Activated CD8-positive, alpha-beta memory T cell treated with anti-CD3 and anti-CD28 coated beads, Interleukin-2, amount 50 U/mL, for 1 hour (primary cell): ENCODE results near the gene PRX.
A peak's percentile ranks its signal among the peaks of the same experiment; 100 is the strongest.
"Not testable (repeated sequence)": the region's sequence is repeated elsewhere in the genome, so short reads cannot be mapped to it uniquely, and the experiment has no call there.

Experiments used
- DNase-seq: peaks from one replicate; pipeline ENCODE4 v3.0.0-alpha.2; 2020; ENCODE audit errors: extremely low read depth

PRX gene, protein sequence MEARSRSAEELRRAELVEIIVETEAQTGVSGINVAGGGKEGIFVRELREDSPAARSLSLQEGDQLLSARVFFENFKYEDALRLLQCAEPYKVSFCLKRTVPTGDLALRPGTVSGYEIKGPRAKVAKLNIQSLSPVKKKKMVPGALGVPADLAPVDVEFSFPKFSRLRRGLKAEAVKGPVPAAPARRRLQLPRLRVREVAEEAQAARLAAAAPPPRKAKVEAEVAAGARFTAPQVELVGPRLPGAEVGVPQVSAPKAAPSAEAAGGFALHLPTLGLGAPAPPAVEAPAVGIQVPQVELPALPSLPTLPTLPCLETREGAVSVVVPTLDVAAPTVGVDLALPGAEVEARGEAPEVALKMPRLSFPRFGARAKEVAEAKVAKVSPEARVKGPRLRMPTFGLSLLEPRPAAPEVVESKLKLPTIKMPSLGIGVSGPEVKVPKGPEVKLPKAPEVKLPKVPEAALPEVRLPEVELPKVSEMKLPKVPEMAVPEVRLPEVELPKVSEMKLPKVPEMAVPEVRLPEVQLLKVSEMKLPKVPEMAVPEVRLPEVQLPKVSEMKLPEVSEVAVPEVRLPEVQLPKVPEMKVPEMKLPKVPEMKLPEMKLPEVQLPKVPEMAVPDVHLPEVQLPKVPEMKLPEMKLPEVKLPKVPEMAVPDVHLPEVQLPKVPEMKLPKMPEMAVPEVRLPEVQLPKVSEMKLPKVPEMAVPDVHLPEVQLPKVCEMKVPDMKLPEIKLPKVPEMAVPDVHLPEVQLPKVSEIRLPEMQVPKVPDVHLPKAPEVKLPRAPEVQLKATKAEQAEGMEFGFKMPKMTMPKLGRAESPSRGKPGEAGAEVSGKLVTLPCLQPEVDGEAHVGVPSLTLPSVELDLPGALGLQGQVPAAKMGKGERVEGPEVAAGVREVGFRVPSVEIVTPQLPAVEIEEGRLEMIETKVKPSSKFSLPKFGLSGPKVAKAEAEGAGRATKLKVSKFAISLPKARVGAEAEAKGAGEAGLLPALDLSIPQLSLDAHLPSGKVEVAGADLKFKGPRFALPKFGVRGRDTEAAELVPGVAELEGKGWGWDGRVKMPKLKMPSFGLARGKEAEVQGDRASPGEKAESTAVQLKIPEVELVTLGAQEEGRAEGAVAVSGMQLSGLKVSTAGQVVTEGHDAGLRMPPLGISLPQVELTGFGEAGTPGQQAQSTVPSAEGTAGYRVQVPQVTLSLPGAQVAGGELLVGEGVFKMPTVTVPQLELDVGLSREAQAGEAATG (N-terminal part only)

DNA sequence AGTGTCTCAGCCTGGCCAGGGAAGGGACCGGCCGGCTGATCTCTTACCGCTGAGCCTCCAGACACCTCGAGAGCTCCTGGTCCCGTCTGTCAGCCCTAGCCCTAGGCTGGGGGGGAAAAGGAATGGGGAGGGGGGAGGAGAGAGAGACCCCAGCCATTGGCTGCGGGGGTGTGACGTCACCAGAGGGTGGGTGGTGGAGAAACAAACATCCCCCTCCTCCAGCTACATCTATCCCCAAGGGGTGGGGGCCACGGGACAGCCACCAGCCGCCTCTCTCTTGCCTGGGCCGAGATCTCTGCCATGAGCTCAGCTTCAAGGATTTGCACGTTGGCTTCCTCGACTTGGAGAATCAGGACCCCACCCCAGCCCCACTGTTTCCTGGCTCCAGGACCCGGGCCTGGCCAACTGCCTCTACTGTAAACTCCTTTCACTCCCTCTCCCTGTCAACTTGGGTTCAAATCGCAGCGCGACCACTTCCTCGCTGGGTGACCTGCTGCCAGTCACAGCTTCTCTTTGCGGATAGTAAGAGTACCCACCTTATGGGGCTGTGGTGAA is at the start of gene PRX:
TSS of gene PRX (minus strand) at position 88 of the 555 bp plus-strand sequence. CDS start 5,446 bp downstream, outside the sequence.
- DNase-seq, result no peak

DNA sequence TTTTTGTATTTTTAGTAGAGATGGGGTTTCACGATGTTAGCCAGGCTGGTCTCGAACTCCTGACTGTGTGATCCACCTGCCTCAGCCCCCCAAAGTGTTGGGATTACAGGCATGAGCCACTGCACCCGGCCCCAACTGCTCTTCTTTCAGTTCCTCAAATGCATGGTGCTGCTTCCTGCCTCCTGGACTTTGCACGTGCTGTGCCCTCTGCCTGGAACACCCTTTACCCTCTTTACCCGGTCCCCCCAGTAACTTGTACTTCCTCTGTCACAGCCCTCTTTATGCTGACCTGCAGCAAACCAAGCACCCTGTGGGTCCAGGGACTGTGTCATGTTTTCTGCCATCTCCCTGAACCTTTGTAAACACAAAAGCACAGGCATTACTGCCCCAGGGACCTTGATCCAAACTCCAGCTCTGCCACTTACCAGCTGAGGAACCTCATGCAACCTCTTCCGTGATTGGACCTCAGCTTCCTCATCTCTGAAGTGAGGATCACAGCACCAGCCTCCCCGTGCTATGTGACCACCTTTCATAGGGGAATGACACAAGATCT is 48.6 kb upstream of the PRX start:
- no peak for DNase-seq

DNA sequence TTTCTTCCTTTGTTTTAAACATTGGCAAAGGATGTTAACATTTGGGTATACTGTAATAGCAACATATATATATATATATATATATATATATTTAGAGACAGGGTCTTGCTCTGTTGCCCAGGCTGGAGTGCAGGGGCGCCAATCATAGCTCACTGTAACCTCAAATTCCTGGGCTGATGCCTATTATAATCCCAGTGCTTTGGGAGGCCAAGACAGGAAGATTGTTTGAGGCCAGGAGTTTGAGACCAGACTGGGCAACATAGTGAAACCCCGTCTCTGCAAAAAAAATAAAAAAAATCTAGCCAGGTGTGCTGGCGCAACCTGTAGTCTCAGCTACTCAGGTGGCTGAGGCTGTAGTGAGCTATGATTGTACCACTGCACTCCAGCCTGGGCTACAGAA is 47.0 kb upstream of the PRX start:
- no peak for DNase-seq

DNA sequence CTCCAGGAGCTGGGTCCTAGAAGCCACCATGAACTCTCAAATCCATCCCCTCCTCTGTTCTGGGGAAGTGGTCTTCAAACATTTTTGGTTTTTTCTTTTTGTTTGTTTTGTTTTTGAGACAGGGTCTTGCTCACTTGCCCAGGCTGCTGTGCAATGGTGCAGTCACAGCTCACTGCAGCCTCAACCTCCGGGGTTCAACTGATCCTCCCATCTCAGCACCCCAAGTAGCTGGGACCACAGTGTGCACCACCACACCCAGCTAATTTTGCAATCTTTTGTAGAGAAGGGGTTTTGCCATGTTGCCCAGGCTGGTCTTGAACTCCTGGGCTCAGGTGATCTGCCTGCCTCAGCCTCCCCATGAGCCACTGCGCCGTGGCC is 45.4 kb upstream of the PRX start:
- no peak for DNase-seq

DNA sequence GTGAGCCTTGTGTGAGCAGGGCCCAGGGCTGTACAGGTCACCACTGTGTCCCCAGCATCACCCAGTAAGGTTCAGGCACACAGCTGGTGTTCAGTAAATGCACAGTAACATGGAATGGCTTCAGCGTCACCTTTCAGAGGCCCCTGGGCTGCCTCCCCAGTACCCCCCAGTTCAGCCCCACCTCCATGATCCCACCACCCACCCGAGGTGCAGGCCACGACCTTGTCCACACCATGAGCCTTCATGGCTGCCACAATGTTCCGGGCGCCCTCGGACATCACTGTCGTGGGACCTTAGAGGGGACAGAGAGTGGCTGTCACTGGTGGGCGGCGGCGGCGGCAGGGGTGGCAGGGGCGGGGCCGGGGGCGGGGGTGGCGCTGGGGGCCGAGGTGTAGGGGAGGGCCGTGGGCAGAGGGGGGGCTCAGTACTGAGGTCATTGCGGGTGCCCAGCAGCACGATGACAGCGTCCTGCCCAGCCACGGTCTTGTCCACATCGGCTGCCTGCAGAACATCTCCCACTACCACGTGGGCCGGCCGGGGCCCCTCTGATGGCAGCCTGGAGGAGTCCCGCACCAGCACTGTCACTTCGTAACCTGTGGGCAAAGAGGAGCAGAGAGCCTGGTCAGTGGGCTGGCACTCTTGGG is 44.9 kb upstream of the PRX start:
- no peak for DNase-seq

DNA sequence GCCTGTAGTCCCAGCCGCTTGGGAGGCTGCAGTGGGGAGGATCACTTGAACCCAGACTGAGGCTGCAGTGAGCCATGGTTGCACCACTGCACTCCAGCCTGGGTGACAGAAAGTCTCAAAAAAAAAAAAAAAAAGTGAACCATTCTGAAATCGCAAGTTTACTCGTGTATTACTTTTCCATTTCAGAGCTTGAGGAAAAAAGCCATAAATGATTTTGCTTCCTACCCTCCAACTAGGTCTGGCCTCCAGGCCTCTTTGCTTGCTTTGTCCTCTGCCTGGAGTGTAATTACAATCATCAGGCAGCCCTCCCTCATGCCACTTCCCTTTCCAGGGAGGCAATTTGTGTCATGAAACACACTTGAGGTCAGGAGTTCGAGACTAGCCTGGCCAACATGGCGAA is 43.9 kb upstream of the PRX start:
- no peak for DNase-seq

DNA sequence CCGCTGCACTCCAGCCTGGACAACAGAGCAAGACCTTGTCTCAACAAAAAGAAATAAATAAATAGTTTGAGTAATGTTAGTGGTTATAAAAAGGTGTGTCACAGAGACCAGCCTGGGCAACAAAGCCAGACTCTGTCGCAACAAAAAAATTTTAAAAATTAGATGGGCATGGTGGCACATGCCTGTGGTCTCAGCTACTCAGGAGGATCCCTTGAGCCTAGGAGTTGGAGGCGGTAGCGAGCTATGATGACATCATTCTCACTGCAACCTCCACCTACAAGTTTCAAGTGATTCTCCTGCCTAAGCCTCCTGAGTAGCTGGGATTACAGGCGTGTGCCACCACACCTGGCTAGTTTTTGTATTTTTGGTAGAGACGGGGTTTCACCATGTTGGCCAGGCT is 40.8 kb upstream of the PRX start:
- DNase-seq, result not testable (repeated sequence)

DNA sequence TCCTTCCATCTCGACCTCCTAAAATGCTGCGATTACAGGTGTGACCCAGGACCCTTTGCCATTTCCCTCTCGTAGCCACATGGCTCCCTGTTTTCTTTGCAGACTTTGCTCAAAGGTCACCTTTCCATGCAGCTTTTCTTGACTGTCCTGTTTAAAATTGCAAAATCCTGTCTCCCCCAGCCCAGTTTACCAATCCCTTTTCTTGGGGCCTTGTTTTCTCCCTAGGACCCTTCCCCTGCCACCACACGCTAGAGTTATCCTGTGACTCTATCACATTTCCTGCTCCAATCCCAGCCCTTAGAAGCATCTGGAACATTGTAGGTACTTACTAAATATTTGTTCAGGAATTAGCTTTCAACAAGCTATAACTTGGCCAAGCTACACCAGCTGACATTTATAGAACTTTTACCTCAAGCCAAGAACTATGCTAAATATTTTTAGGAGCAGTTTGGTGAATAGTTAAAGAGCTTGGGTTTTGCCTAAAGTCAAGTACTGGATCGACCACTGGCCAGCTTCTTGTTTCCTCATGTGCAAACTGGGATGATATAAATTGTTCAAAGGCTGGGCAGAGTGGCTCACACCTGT is 40.1 kb upstream of the PRX start:
- DNase-seq, result no peak

DNA sequence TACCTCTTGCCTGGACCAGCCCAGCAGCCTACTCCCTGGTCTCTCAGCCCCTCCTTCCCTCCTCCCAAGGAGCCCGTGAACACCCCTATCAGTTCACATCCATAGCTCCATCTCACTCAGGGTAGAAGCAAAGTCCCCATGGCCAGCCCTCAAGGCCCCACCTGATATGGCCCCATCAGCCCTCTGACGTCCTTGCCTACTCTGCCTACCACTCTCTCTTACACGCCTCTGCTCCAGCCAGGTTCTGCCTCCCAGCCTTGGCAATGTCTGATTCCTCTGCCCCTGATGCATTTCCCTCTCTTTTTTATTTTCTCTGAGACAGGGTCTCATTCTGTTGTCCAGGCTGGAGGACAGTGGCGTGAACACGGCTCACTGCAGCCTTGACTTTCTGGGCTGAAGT is 38.8 kb upstream of the PRX start:
- DNase-seq, result no peak

DNA sequence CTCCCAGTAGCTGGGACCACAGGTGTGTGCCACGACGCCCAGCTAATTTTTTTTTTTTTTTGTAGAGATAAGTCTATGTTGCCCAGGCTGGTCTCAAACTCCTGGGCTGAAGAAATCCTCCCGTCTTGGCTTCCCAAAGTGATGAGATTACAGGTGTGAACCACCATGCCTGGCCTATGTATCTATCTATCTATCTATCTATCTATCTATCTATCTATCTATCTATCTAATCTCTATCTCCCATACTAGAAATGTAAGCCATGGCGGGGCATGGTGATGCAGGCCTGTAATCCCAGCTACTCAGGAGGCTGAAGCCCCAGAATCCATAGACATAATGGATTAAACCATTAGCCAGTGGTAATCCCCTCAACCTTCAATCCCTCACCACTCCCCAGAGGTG is 37.5 kb upstream of the PRX start:
- DNase-seq, result no peak

DNA sequence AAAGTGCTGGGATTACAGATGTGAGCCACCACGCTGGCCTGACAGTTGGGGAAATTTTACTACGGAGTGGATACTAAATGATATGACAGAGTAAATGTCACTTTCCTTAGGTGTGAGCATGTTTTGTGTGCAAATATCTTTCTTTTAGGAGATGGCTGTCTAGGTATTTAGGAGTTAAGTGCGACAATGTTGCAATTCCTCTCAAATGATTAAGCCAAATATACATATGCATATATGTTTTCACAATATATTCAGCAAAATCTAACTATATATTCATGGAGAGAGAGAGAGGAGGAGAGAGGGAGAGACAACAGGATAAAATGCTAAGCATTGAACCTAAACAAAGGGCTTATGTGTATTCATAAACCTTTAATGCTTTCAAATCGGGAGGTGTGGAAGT is 36.3 kb upstream of the PRX start:
- no peak for DNase-seq

DNA sequence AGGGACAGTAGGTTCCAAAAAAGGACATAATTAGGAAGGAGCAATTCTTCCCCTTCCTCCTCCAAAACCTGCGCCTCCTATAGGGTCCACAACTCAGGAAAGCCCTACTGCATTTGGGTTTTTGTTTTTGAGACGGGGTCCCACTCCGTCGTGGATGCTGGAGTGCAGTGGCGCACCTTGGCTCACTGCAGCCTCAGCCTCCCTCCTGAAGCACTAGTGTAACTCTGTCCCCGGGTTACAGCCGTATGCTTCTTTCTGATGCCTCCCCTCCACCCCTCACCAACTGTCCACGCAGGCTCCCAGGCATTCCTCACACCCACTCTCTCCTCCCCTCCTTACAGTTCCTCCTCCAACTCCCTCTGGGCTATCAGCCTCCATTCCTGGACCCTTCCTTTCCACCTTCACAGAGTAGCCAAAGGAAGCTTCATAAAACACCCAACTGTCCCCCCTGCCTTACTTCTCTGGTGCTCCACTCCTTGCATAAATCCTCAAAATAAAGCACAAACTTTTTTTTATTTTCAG is 33.1 kb upstream of the PRX start:
- no peak for DNase-seq

DNA sequence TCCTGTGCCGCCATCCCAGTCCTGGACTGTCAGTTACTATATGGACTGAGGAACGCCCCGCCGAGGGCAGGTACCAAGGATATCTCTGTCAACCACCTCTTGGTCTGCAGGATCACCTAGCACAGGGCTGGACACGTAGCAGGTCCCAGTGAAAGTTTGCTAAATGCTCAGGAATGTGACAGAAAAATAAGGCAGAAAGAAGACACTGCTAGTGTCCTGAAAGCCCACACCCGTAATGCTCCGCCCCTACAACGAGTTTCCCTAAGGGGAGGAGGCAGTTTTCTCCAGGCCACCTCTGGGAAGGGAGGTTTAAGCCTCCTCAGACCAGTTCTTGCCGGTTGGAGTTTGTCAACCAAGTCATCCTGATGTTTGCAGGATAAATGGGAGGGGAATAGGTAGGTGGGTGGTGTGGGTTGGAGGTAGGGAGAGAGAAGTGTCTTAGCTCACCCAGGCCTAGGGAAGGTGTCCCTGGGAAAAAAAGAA is 32.6 kb upstream of the PRX start:
- no peak for DNase-seq

DNA sequence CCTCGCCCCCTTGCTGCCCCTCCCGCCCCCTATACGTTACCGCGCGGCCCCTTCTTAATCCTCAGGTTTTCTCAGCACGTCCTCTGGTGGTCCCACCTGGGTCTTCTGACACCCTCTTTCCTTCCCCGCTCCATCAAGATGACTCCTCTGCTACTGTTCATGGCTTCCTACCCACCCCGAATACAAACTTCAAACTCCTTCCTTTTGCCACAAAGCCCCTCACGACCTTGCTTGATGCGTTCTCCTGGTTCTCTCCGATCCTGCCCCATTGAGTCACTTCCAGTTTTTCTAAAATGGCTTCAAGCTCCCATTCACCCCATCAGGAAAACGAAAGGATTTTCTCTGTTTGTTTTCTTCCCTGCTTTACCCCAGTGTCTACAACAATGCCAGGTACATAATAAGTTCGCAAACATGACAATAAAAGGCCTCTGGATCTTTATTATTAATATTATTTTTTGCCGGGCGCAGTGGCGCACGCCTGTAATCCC is 31.7 kb upstream of the PRX start:
- DNase-seq, result no peak

DNA sequence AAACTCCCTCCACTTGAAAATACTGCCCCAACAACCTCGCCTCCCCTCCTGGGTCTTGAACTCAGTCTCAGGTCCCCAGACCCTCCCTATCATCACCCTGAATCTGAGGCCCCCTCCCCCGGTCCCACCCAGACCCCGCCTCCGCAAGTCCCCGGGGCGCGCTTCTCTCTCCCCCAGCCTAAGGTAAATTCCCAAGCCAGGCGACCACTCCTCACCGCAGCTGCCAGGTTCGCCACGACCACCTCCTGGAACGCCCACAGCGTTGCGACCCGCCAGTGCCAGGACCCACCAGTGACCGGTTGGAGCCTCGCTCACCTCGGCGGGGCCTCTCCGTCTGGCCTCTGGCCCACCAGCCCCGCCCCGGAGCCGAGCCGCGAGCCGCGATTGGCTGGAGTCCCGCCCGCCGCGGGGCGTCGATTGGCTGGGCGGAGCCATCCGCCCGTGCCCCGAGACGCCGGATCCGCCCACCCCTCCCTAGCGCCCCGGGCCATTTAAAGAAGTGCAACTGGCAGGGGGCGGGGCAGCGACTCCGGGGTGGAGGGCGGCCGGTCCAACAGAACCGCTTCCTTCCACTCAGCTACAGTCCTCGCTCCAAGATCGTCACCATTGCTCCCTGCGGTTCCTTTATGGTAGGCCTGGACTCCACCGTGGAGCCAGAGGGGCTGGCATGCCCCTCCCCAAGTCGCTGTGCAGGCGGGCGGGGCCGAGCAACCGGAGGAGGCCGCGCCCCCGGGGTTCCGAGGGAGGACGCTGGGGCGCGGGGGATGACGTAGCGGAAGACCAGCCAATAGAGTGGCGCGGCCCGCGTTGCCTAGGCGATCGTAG is 31.0 kb upstream of the PRX start, which contains the start of gene SERTAD3:
TSS of gene SERTAD3 (minus strand) at position 336 of the 825 bp plus-strand sequence. CDS start 2,255 bp downstream, outside the sequence.
- DNase-seq, result peak; percentile 88

DNA sequence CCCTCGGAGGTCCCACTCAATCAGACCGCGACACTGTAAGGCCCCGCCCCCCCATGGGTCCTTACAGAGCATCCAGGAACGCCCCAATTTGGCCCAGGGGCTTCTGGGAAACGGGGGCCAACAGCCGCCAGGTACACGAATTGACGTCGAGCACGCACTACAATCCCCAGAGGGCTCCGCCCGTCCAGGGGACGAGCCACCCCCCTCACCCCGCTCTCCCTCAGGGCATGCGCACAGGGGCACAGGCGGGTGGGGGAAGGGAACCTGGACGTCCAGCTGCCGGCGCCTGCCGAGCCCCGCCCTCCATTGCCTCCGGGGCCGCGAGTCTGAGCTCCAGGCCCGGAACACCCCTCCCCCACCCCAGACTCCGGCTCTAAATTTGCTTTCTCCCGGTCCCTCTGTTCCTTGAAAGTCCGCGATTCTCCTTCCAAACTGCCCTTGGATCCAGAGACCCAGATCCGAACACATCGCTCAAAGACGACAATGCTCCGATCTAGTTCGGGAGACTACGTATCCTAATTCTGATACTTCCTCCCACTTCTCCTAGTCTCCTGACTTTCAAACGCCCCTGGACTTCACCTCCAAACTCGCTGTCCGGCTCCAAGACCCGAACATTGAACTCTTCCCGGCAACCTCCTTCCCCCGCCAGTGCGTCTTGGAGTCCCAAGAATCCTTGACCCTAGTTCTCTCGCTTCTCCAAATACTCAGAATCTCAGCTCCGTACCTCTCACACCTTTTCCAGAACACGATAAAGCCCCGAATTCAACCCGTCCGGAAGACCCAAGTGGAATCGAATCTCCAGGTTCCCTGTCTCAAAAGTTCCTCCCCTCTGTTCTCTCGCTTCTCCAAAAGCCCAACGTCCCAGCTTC is 30.2 kb upstream of the PRX start:
- peak; percentile 99 for DNase-seq

DNA sequence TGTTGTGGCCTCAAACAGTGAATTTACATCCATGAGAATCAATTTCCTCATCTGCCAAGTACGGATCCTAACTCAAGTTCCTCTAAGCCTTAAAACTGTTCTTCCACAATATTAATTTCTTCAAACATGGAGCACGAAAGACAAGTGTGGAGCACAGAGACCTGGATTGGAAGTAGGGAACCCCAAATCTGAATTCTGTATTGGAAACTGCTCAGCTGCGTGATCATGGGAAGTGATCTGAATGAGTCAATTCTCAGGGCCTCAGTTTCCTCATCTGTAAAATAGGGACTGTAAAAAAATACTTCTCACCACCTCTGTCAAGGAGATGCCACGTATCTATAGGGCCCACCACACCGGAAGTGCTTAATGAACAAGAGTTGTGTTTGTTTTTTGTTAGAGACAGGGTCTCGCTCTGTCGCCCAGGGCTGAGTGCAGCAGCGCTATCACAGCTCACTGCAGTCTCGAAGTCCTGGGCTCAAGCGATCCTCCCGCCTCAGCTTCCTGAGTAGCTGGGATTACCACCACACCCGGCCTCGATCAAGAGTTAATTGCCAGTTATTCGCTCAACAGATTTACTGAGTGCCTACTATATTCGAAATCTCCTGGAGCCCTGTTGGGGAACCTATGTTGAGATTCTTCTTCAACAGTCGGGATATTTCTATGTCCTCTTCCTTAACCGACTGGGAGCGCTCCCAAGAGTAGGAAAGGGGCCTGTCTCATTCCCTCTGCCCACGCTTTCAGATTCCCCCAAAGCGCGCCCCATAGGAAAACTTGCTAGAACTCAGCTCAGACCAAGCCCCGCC is 29.4 kb upstream of the PRX start:
- no peak for DNase-seq
